ENCODE data around the gene CXXC1.
"Not testable (repeated sequence)": the region's sequence is repeated elsewhere in the genome, so short reads cannot be mapped to it uniquely, and the experiment has no call there.

Gene CXXC1

DNA sequence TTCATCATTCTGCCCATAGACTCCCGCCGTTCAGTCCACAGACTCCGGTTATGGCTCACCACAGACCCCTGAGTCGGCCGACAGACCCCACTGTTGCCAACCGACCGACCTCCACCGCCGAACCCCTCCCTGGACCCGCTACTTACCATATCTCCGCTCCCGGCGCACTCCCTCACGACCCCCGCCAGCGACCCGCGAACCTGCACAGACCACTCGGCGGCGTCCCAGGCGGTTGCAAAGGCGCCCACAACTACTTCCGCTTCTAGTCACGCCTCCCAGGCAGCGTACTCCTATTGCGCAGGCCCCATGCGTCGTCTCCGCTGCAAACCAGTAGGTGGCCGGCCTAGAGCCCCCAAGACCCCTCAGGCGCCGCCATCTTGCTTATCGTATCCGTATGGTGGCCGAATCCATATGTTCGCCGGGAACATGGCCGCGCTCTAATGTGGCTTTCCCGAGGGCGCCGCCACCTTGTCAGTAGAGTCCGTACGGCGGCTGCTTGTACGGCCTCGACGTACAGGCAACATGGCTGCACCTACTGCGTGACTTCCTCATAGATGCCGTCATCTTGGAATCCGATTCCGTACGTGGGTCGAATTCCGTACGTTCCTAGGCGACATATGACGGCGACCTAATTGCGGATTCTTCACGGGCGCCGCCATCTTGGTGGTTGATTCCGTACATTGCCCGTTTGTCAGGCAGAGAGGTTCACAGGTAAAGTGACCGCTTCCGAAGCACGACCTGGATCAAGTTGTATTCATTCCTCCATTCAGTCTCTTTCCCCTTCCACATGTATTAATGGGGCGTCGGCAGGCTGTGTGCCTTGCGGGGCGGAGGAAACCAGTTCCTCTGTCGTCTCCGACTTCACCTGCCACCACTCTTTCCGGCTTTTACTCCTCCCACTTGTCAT, at the start of gene CXXC1:
TSS of gene CXXC1 (minus strand) at position 252 of the 907 bp plus-strand sequence. CDS start at position 149, 103 bp downstream.
- peak; percentile 97 for DNase-seq

DNA sequence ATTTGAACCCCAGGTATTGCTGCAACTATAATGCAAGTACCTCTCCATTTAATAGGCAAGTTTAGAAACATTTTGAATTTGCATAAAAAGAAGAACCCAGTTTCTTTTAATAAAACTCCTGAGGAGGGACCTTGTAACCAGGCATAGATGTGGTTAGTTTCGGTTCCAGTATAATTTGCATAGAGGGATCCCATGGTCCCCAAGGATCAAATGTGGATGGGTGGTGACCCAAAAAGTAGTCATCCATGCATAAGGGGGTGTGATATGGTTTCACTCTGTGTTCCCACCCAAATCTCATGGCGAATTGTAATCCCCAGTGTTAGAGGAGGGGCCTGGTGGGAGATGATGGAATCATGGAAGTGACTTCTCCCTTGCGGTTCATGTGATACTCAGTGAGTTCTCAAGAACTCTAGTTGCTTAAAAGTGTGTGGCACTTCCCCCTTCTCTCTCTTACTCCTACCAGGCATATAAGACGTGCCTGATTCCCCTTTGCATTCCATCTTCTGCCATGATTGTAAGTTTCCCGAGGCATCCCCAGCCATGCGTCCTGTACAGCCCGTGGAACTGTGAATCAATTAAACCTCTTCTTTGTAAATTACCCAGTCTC, 47.2 kb upstream of the CXXC1 start:
- no peak for DNase-seq

DNA sequence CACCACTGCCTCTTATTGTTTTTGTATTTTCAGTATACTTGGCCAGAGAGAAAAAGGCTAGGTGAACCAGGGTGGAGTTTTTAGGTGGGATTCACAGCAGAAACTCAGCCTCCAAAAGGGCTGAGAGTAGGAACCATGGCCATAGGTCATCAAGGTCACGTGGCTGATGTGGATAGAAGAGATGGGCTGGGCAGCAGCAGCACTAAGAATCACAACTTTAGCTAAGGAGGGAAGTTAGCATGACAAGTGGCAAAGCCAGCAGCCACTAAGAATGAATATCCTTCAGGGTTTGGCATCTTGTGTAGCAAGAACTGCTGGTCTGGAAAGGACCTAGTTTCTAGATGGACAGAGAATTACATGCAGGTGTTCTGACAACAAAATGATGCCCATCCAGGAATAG, 44.2 kb upstream of the CXXC1 start:
- DNase-seq = no peak

DNA sequence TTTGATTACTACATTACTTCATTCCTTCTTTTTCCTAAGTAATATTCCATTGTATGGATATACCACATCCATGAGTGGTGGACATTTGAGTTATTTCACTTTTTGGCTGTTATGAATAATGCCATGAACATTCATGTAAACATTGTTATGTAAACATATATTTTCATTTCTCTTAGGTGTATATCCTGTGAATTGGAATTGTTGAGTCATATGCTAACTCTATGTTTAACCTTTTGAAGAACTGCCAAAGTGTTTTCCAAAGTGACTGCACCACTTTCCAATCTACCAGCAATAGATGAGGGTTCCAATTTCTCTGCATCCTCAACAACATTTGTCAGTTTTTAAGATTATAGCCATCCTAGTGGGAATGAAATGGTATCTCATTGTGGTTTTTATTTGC, 42.7 kb upstream of the CXXC1 start:
- no peak for DNase-seq

DNA sequence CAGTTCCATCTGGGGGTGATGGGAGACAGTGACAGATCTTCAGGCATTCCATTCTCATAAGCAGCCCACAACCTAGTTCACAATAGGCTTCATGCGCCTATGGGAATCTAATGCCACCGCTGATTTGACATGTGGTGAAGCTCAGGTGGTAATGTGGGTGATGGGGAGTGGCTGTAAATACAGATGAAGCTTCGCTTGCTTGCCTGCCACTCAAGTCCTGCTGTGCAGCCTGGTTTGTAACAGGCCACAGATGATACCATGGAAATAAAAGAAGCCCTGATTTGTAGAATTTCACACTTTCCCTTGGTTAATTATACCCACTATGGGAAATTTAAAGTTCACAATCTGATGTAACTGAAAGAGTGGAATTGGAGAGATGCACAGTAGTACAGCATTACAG, 40.5 kb upstream of the CXXC1 start:
- DNase-seq = no peak

DNA sequence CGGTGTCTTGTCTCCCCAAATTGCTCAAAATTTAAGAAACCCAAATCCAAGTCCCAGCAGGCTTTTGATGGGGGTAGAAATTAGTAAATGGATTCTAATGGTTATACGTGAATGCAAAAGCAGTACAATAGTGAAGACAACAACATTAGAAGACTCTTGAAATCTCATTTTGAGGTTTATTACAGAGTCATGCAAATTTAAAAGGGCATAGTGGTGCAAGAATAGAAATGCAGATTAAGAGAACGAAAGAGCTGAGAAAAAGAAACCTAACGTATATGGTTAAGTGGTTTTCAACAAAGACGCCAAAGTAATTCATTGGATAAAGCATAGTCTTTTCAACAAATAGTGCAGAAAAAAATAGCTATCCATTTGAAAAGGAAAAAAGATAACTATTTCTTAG, 33.2 kb upstream of the CXXC1 start:
- DNase-seq = no peak

DNA sequence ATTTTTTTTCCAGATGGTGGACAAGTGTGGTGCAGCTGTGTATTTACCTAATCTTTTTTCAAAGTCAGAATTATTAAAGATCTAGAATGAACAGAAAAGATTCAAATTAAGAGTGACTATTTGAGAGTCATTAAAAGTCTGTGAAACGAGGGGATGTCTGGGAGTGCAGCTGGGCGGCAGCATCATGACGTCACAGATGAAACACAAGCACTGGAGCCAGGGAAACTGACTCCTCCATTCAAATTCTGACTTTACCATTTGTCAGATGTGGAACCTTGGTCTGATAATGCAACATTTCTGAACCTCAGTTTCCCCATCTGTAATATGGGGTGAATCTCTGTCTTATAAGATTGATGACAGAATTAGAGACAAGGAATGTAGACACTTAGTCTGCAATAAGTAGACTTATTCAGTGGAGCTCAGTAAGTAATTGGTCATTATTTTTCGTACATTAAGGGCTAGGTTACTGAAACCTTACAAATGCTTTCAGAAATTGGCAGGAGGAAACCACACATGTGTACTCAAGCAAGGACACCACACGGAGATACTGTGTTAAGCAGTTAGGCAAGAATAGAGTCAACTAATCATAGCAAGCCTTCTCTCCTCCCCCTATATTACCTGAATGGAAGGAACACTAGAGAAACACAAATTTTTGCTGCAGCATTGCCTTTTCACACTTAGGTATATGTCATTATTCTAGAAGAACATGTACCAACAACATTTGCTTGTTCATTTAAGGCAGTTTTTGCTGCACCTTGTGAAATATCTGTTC, 27.8 kb upstream of the CXXC1 start:
- DNase-seq = no peak

DNA sequence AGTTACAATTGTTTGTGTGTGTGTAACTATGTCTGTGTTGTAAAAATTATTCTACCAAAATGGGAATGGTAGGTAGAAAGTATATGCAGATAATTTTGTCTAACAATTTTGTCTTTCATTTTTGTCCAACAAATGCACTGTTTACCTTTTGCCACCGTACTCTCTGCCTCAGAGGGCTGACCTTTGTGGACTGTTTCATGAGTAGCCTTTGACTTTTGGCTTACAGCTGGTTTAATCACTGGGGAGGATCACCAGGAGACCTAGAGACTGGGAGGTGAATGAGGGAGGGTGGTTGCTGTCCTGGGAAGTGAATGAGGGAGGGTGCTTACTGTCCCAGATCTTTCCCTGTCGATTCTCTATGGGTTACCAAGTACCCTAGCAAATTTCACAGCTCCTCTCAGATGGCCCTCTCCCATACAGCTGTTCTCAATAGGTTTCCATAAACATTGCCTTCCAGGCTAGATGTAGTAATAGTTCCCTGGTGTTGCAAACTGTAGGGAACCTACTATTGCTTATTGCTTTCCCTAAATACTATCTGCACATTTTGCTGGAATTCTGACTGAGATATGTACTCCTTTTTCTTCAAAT, 26.5 kb upstream of the CXXC1 start:
- DNase-seq = no peak

DNA sequence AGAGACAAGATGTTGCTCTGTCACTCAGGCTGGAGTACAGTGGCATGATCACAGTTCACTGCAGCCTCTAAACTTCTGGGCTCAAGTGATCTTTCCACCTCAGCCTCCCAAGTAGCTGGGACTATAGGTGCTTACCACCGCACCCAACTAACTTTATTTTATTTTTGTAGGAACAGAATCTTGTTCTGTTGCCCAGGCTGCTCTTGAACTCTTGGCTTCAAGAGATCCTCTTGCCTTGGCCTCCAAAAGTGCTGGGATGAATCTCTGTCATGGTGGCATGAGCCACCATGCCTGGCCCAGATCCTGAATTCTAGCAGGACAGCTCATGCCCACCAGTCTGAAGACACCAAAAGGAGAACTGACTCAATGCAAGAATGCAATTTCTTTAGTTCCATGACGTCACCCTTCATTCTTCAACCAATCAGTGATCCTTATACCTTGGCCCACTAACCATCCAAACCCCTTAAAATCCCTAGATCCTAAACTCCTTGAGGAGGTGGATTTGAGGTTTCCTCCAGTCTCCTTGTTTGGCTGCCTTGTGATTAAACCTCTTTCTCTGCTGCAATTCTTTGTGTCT, 25.6 kb upstream of the CXXC1 start:
- DNase-seq = no peak

DNA sequence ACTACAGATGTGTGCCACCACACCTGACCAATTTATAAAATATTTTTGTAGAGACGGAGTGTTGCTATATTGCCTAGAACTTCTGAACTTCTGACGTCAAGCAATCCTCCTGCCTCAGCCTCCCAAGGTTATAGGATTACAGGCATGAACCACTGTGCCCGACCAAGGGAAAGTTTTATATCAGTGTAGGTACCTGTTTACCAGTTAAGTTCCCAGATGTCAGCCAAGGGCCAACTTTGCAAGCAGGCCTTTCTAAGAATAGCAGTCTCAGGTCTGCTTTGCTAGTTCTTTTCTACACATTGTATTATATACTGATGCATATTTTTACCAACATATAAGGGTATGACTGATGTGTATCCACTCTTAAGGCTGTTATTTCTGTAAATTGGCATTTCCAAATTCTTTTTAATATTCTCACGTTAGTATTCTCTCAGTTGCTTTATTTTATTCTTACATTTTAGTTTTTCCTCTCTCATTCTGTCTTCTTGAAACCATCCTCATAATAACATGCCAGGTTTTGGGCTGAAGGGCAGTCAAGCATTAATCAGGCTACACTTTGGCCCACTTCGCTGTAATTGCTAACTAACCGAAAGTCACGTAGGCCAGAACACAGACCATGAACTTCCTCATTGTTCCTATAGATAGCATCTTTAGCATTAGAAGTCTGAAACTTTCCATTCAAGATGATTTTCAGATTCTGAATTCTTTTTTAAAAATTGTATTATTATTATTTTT, 25.0 kb upstream of the CXXC1 start:
- DNase-seq = no peak

DNA sequence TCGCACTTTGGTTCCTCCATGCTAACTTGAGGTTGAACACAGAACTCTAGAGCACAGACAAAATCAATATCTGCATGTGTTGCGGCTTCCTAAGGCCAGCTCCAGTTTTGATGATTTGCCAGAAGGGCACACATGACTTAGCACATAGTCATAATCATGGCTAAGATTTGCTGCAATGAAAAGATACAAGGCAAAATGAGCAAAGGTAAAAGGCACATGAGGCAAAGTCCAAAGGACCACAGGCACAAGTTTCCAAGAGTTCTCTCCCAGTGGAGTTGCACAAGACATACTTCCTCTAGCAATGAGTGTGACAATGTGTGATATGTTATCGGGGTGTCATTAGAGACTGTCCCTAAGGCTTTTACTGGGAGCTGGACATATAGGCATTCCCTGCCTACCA, 24.2 kb upstream of the CXXC1 start:
- DNase-seq = peak; percentile 13 to 24

DNA sequence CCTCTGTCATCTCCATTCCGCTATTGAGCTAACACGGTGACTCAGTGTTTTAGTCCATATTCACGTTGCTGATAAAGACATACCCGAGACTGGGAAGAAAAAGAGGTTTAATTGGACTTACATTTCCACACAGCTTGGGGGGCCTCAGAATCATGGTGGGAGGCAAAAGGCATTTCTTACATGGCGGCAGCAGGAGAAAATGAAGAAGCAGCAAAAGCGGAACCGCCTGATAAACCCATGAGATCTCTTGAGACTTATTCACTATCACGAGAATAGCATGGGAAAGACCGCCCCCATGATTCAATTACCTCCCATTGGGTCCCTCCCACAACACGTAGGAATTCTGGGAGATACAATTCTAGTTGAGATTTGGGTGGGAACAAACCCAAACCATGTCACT, 22.6 kb upstream of the CXXC1 start:
- no peak for DNase-seq

DNA sequence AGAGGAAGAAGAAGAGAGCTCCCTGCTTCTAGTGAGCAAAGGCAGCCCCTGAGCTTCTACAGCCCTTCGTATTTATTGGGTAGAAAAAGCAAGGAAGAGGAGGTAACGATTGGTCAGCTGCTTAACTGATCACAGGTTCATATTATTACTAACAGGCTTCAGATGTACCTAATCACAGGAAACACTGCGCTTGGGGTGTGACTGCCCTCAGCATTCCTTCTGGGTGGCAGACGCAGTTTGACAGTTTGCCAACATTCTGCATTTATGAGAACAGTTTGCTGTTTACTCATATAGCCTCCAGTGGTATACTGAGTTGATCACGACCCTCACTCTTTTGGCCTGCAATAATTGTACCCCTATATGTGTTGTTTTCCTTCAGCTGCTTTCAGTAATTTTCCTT, 21.4 kb upstream of the CXXC1 start:
- DNase-seq = not testable (repeated sequence)

DNA sequence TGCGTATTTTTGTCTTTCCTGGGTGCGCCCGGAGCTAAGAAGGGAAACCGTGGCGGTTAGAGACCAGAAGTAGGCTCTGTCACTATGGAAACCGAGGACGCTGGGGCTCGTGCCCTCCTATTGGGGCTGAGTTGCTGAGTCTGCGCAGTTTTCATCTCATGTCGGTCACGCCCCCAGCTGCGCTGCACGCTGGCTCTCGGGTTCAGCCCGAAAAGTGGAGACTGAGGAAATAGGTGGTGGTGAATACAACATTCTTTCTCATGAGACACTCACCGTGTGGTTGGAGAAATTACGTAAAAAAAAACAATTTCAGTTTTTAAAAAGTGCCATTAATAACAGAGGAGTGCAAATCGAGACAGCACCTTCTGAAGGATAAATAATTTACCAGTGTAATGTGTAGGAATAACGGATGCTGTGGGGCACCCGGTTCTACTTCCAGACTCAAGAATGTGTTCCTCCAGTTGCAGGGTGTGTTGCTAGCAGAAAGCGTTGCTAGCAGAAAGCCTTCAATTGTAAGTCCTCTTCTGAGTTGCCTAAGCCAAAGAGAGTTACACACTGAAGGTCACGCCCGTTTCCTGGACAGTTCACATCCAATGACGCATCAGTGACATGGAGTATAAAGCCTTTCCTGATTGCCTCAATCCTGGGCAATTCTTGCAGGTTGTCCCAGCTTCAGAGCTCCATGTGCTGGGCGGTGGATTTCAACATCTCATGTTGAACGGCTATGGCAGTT, 20.4 kb upstream of the CXXC1 start:
- DNase-seq = peak; percentile 99

DNA sequence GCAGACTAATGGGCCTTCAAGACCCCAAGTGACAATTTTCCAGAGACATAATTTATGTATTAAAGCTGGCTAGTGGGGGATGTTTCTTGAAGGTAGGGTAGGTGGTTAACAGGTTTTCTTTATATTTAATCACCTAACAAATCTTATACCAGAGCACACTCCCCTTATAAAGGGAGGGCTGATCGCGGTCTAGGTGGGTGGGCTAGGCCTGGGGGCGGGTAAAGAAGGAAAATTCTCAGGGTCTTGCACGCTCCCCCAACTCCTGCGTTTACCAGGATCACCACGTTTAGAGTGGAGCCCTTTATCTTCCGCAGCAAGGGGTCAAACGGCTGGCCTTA, 19.9 kb upstream of the CXXC1 start:
- no peak for DNase-seq

DNA sequence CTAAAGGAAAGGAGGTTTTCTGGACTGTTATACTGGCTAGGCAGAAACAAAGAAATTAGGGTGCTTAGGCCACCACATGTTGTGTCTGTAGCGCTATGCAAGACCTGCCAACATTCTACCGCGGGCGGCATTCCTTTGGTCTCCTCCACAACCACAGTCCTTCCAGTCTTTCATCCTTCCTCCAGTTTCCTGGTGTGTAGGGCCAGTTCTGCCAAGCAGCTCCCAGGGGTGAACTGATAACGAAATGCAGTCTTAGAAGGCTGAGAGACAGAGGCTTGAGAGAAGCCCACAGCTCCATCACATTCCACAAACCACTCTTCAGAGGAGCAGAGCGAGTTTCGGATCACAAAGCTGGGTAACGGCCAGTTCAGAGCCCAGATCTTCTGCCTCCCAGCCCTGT, 19.5 kb upstream of the CXXC1 start:
- DNase-seq = no peak

DNA sequence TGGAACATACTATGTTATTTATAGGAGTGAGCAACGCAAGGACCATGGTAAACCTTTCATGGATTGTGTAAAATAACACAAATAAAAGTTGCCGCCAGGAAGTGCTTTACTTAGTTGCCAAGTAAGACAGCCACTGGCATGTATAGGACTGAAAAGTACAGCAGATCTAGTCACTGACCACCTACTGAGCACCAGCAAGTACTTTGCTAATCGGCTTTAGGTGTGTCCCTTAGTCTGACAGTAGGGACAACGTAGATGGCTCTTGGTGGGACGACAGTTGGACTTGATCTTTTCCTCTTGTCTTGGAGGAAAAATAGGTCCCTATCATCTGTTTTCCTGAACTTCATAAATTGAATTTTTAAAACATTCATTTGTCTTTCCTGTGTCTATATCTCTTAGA, 13.6 kb upstream of the CXXC1 start:
- DNase-seq = no peak

DNA sequence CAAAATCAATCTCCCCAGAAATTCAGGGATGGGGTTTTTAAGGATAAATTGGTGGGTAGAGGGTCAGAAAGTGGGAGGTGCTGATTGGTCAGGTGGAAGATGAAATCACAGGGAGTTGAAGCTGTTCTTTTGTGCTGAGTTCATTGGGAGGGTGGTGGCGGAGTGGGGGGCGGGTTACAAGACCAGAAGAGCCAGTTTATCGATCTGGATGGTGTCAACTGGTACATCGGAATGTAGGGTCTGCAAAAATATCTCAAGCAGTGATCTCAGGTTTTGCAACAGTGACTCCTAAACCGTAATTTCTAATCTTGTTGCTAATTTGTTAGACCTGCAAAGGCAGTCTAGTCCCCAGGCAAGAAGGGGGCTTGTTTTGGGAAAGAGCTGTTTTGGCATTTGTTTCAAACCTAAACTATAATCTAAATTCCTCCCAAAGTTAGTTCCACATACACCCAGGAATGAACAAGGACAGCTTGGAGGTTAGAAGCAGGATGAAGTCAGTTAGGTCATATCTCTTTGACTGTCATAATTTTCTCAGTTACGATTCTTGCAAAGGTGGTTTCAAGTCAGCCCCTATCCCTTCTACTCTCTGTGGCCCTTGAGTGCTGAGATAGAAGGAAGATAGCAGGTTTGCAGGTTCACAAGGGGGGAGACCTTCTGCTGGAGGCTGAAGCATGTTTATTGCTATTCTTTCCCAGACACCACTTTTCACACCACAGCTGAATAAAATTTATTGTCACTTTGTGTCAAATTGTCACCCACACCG, 12.3 kb upstream of the CXXC1 start:
- no peak for DNase-seq

DNA sequence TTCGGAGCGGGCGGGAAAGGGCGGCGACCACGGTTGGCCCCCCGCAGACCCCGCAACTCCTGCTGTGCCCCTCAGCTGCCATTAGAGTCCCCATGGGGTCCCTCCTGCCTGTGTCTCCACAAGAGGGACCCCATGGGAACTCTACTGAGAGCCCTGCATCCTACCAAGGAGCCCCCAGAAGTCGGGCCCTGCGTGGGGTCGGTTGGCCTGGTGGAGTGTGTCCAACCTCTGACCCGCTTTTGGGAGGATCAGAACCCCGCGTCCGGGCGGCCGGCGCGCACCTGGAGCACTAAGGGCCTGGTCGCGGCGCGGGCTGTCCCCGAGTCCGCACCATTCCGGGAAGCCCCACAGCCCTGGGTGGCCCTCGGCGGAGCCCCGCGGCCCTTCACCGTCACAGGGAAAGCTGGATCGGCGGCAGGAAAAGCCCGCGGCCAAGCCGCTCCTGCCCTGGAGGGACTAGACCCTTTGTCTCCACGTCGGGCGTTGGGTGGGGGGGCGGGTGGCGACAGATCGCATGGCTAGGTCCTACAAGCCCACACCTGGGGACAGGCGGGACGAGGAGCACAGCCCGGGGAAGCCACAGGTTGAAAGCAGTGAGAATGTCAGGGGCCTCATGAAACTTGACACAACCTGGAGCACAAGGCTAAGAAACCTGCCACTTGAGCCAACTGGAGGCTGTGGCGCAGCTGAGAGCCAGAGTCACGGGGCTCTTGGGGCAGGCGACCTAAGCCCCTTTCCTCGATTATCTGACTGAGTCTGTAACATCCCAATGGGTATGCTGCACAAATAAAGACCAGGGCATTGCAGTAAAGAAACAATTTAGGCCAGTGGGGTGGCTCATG, 11.2 kb upstream of the CXXC1 start:
- no peak for DNase-seq
